SHP77 (cell line): ENCODE data around the gene HGS.
"Not testable (repeated sequence)": the region's sequence is repeated elsewhere in the genome, so short reads cannot be mapped to it uniquely, and the experiment has no call there.

Source experiments
- DNase-seq, 2 experiments: peaks; one replicate each; lab custom pipeline; 2025; lab: John Stamatoyannopoulos, UW

The HGS gene

DNA sequence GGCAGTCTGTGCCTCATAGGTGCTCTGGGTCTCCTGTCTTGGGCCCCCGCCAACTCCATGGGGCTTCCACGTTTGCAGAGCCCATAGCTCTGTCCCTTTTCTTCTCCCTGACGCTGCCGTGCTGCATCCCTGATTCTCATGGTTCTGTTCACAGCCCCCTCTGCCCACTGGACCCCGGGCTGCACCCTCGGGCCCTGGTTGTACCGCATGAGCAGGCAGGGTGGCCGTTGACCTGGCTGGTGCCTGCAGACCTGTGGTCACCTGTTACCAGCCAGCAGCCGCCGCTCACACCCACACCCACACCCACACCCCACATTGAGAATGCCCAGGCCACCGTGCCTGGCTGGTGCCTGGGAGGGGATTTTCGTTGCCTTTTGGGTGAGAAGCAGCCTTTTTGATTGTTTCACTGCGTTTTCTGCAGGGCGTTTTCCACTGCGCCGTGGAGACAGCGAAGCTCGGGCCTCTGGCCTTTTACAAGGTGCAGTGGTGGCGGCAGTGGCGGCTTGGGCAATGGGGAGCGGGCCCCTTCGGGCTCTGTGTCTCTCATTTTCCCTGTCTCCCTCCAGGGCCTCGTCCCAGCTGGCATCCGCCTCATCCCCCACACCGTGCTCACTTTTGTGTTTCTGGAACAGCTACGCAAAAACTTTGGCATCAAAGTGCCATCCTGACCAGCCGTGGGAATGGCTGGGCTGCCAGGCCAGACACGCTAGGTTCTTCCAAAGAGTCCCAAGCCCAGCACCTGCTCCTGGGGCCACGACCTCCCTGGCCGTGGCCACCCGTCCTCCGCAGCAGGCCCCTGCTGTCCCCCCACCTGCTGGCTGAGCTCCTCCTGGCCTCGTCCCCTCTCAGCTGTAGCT lies 35.8 kb downstream of the HGS start:
- no peak for DNase-seq

DNA sequence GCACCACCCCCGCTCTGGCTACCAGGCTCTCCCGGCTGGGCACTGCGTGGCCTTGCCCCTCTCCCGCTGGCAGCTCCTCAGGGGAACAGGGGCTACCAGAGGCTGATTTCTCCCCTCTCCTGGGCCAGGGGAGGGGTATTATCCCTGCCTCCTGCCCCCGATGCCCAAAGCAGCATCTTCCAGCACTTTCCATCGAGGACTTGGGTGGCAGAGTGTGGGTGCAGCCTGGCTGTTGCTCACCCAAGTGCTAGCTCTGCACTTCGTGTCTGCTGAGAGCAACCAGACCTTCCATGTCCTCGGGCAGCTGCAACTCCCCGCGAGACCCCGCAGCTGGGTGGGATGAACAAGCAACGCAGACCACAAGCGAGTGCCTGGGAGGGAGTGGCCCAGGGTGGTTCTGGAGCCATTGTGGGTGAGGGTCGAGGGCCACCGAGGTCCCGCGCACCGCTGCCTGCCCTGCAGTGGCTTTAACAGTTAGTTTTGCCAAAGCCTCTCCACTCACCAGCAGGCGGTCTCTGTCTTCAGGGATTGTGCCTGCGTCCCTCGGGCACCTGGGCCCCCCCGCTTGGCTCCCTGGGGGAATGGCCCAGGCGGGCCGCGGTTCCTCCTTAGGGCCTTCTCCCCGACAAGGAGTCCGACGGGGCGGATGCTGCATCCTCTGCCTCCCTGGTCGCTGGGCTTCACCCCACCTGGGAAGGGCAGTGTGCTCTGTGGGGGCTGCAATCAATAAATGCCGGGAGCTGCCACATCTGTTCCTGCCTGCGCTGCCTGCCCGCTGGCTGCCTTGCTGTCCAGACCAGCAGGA lies 36.7 kb downstream of the HGS start:
- no peak for DNase-seq

- no peak for DNase-seq
These were observed 38.6 kb downstream of the HGS start for GRCh38 chr17:81722184-81723120.

- no peak for DNase-seq
These were observed 39.9 kb downstream of the HGS start for GRCh38 chr17:81723651-81724209.

DNA sequence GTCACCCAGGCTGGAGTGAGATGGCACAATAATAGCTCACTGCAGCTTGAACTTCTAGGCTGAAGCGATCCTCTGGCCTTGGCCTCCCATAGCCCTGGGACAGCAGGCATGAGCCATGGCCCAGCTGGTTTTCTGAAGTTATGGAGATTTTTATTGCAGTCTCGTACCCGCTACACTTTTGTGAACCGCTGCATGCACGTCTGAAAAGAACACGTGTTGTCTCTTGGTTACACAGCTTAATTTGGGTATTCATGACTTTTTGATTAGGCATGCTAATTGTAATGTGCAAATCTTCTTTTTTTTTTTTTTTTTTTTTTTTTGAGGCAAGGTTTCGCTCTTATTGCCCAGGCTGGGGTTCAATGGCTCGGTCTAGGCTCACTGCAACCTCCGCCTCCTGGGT lies 41.6 kb downstream of the HGS start:
- no peak for DNase-seq

GRCh38 chr17:81726004-81726403 lies 42.2 kb downstream of the HGS start:
- no peak for DNase-seq

DNA sequence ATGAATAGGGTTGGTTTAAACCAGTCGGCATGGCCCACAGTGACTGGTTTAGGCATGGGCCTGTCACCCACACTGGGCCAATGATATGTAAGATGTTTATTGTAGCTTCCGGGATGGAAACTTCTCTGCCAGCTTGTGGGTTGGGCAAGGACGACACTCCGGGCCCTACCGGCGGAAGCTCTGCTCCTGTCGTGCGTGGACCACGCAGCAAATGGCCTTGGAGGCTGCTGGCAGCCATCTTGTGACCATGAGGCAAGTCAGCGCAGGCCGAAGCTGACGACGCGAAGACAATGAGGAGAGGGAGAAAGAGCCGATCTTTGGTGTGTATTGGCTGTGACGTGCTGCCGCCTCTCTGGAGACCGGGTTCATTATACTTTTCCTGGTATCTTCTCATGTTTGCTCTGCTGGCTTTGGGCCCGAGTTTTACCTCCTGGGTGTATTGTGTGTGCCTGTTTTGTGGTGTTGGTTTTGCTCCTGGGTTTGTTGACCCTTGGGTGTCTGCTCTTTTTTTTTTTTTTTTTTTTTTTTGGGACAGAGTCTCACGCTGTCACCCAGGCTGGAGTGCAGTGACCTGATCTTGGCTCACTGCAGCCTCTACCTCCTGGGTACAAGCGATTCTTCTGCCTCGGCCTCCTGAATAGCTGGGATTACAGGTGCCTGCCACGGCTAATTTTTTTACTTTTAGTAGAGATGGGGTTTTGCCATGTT lies 43.7 kb downstream of the HGS start:
- peak; percentile 97 to 98 for DNase-seq

GRCh38 chr17:81733507-81734404 lies 49.9 kb downstream of the HGS start:
- peak; percentile 94 for DNase-seq

DNA sequence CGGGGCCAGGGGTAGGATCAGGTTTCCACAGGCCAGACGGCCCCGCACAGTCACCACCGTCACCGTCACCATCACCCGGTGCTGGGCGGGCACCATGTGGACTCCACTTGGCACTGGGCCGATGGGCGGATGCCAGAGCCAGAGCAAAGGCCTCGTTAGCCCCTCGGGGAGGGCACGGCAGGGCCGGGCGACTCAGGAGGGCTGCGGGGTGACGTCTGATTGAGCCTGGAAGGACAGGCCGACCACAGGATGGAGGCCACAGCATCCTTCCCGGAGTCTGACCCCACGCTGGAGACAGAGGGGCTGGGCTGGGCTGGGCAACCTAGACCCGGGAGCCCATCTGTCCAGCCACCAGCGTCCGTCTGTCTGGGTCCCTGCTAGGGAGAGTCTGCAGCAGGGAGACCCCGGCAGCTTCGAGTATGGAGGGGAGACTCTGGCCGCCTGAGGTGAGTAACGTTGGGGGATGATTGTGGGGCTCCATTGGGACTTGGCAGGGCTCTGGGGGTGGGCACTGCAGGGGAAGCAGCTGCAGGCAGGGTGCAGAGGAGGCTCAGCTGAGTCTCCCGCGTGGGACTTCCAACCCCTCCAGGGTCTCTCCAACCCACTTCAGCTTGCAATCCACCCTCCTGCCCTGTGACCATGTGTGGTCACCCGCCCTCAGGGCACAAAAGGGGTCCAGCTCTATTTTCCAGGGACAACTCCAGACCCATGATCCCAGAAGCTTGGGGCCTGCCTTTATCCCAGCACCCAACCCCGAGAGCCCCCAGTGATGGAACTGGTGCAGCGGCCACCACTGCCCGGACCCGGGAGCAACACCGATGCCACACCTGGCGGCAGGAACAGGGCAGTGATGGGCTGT lies 50.8 kb downstream of the HGS start:
- DNase-seq: peak; percentile 52 to 60

GRCh38 chr17:81735264-81736102 lies 51.7 kb downstream of the HGS start:
- DNase-seq: peak; percentile 64 to 74

- no peak for DNase-seq
These were observed 54.4 kb downstream of the HGS start for GRCh38 chr17:81737947-81738800.

- DNase-seq: no peak
These were observed 55.1 kb downstream of the HGS start for GRCh38 chr17:81738801-81739393.

- DNase-seq: not testable (repeated sequence)
These were observed 55.8 kb downstream of the HGS start for GRCh38 chr17:81739593-81739992.

DNA sequence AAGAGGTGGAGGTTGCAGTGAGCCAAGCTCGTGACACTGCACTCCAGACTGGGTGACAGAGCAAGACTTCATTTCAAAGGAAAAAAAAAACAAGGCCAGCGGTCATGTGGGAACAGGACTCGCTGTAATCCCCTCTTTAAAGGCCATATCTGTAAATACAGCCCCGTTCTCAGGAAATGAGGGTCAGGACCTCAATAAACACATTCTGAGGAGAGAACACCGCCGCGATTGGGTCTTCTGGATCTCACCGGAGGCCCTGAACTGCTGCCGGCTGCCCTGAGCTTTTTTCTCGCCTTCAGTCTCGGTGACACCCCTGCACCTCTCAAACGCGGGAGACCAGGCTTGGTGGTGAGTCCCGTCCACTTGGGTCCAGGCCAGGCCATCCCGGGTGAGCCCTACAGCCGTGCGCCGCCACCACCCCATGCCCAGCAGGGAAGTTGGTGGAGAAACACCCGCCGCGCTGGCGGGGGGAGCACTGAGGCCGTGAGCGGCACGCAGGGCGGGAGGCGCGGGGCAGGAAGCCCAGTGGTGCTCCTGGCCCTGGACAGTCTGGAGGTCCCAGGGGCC lies 56.7 kb downstream of the HGS start:
- DNase-seq: no peak

DNA sequence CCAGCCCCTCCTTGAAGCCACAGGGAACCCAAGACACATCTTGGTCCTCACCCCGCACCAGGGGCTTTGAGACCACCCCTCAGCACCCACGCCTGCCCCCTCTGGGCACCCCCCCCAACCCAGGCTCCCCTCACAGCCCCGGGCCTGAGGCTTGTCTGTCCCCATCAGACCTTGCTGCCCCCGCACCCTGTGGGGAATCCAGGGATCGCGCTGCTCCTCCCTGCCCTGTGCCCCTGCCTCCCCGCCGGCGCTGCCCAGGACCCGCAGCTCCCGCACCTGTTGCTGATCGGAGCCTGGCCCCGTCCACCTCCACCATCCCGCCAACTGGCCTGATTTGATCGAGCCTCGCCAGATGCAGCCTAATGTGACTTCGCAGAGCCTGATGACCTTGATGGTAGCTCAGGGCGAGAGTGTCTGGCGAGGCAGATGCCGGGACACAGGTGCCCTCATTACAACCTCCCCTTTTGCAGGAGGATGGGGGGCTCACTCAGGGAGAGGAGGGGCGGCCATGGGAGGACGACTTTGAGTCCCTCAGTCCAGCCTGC lies 57.3 kb downstream of the HGS start:
- no peak for DNase-seq
